GM19099 (cell line): ENCODE data around the gene CAPN10.

Experiments used
- POLR2A ChIP-seq: IDR thresholded peaks from 3 replicates; pipeline ENCODE4 v1.6.1; 2011; ENCODE audit warnings: low read depth; ENCODE audit not compliant: insufficient read length; ENCODE audit errors: extremely low read depth

CAPN10 gene

GRCh38 chr2:240586198-240586918, at the start of gene CAPN10:
TSS of gene CAPN10 (plus strand) at chr2:240586734. CDS start at chr2:240586912, 178 bp downstream.
- peak; percentile 85 for TF ChIP-seq POLR2A

DNA sequence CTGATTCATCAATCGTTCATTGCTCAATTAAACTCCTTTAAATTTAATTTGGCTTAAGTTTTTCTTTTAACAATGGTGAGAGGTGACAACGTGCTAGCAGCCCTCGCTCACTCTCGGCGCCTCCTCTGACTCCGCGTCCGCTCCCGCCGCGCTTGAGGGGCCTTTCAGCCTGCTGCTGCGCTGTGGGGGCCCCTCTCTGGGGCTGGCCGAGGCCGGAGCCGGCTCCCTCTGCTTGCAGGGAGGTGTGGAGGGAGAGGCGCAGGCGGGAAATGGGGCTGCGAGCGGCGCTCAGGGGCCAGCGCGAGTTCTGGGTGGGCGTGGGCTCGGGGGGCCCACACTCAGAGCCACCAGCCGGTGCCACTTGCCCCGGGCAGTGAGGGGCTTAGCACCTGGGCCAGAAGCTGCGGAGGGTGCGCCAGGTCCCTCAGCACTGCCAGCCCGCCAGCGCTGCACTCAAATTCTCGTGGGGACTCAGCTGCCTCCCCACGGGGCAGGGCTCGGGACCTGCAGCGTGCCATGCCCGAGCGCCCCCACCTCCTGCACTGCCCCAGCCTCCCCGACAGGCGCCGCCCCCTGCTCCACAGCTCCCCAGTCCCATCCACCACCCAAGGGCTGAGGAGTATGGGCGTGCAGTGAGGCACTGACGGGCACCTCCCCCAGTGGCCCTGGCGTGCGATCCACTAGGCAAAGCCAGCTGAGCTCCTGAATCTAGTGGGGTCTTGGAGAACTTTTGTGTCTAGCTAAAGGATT, 48.3 kb upstream of the CAPN10 start:
- TF ChIP-seq POLR2A: no peak

GRCh38 chr2:240539906-240540305, 46.6 kb upstream of the CAPN10 start:
- no peak for TF ChIP-seq POLR2A

DNA sequence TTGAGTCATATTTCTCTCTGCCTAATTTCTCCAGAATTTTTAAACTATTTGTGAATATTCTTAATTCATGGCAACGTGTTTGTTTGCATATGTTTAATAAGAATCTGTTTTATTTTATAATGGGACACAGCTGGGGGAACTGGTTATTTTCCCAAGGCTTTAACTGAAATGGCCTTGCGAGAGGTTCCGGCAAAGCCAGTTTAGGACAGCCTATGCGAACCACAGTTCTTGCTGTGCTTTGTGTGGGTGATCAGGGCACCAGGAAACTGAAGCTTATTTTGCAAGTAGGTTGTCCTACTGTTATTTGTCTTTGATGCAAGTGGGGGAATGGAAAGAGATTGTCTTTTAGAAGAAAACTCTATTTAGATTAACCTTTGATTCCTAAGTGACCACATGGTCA, 35.2 kb upstream of the CAPN10 start:
- no peak for TF ChIP-seq POLR2A

GRCh38 chr2:240551811-240552210, 34.7 kb upstream of the CAPN10 start:
- no peak for TF ChIP-seq POLR2A

DNA sequence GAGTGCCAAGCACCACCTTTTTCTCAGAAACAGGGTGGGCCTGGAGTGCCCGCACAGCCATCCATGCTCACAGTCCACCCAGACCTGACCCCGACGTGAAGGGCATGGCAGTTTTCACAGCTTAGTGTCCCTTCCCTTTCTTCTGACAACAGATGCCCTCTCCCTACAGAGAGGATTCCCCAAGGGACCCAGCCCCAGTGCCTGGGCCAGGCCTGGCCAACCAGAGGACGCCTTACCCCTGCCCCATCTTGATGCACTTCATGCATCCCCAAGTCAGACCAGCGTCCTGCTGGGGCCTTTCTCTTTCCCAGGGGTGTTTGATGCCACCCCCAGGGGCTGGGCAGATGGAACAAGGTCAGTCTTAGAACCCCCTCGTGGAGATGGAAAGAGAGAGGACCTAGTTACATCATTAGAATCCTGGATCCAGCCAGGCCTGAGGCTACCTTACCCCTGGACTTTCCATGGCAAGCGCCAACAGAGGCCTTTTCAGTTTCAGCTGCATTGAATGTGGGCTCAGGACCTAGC, 32.5 kb upstream of the CAPN10 start:
- no peak for TF ChIP-seq POLR2A

GRCh38 chr2:240554767-240555493, 31.6 kb upstream of the CAPN10 start:
- TF ChIP-seq POLR2A: no peak

DNA sequence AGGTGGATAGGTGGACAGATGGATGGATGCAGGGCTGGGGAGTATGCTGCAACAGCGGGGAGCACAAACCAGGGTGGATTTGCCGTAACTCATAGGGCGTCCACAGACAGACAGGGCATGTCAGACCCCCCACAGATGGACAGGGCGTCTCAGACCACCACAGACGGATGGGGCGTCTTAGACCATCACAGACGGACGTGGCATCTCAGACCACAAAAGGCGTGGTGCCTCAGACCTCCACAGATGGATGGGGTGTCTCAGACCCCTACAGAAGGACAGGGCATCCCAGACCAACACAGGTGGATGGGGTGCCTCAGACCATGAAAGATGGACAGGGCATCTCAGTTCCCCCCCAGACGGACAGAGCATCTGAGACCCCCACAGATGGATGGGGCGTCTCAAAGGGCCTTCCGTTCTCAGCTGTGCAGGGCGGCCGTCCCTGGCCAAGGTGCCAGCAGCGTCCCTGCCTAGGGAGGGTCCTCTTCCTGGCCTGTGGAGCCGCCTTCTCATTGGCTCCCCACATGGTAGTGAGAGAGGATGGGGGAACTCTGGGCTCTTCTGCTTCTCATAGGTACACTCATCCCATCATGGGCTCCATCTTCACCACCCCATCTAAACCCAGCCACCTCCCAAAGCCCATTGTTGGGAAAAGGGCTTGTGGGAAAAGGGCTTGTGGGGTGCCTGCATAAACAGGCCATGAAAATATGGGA, 30.8 kb upstream of the CAPN10 start:
- TF ChIP-seq POLR2A: no peak

- no peak for TF ChIP-seq POLR2A
These were observed 29.9 kb upstream of the CAPN10 start for GRCh38 chr2:240556553-240557100.

DNA sequence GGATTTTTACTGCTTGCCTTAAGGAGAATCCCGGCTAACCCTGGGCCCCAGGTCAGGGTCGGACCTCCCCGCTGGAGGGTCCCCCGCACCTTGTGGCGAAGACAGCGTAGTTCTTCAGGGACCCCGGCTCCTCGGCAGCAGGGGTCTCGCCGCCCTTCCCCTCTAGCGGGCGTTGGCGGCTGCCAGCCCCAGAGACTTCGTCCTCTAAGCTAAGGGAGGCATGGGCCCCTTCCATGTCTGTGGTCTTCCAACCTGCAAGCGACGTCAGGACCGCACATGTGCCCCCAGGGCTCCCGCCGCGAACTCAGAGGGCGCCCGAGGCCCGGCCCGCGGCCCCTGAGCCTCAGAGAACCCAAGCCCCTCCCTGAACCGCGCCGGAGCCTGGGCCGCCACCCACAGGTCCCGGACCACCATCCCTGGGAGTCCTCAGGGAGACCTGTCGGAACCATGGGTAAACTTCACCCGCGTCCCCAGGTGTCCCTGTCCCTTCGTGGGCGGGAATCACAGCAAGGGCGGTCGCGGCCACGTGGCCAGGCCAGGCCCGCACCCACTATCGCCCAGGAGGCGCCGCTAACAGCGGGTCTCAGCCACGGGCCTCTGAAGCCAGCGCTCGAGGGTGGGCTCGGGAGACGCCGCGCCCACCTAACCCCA, 29.3 kb upstream of the CAPN10 start:
- no peak for TF ChIP-seq POLR2A

DNA sequence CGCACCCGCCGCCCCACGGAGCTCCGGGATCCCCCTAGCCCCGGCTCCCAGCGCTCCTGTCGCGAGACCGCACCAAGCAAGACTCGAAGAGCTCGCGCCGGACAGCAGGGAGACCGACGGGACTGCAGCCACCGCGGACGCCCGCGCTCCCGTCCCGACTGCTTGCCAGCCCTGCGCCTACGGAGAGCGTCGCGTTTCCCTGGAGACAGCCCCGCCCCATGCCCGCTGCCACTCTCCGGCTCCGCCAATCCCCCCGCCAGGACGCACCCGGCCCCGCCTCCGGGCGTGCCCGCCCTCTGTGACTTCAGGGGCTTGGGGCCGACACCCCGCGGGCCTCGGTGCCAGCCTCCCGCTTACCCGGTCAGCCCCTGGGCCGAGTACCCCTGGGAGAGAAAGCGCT, 28.7 kb upstream of the CAPN10 start, which contains the start of gene ANKMY1:
Gene ANKMY1 (minus strand): TSS at position 181 of the 400 bp plus-strand sequence. CDS start 653 bp downstream, outside the sequence.
- TF ChIP-seq POLR2A: no peak

GRCh38 chr2:240558236-240558761, 28.2 kb upstream of the CAPN10 start:
- no peak for TF ChIP-seq POLR2A

DNA sequence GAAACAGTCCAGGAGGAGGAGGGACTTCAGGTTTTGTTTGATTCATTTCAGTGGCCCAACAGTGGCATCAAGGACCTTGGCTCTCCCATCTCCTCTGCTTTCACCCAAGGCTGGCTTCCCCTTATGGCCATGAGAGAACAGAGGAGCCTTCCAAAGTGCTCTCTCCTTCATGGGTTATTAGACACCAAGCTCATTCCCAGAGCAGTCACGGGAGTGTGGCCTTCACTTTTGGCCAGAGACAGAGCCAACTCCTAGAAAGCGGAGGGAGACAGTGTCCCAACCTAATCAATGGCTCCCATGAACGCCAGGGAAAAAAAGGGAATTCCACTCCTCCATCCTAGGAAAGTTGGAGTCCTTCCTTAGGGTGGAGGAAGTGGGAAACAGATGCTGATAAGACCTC, 27.2 kb upstream of the CAPN10 start:
- TF ChIP-seq POLR2A: no peak

GRCh38 chr2:240560084-240560479, 26.5 kb upstream of the CAPN10 start, which contains the start of gene DUSP28:
TSS of gene DUSP28 (plus strand) at chr2:240560357. CDS start at chr2:240560685, 328 bp downstream.
- TF ChIP-seq POLR2A: peak; percentile 80
